HEK293 (cell line): ENCODE results near the gene CC2D2B.

Source experiments
- CTCF ChIA-PET: fragments of 350-600 bp; formaldehyde crosslinking; extraction: SDS; loops from one replicate; lab custom pipeline; 2021; ENCODE audit warnings: antibody characterized with exemption; lab: Yijun Ruan, JAX
- POLR2A ChIA-PET: fragments of 300-600 bp; formaldehyde crosslinking; extraction: SDS; loops from one replicate; lab custom pipeline; 2020; ENCODE audit warnings: antibody characterized with exemption, inconsistent platforms; lab: Yijun Ruan, JAX
- H3K27ac ChIP-seq: fragments of 200-500 bp; sonication (Bioruptor generic); 2 replicates; pipeline ENCODE4 v1.5.1; 2014; ENCODE audit warnings: low read depth, low read length, control low read depth, inconsistent platforms; ENCODE audit errors: extremely low read depth
- H3K36me3 ChIP-seq, 2 experiments: fragments of 200-500 bp in 1 of 2; sonication (Bioruptor generic) in 1 of 2; 1 replicate in 1 of 2; 2 replicates in 1 of 2; pipeline ENCODE4 v1.5.1; 2014 to 2017; ENCODE audit warnings: inconsistent platforms in 2 of 2, low read length in 2 of 2; ENCODE audit not compliant: control insufficient read depth in 2 of 2, insufficient read depth in 1 of 2
- H3K4me1 ChIP-seq: fragments of 200-500 bp; sonication (Bioruptor generic); 2 replicates; pipeline ENCODE4 v1.5.1; 2014; ENCODE audit warnings: mild to moderate bottlenecking, low read length, inconsistent platforms; ENCODE audit not compliant: control insufficient read depth, insufficient read depth
- H3K4me3 ChIP-seq: 2 replicates; pipeline ENCODE4 v1.5.1; 2011; ENCODE audit warnings: low read depth, mild to moderate bottlenecking, control low read depth, low read length, moderate library complexity
- H3K9me3 ChIP-seq: fragments of 200-500 bp; sonication (Bioruptor generic); 2 replicates; pipeline ENCODE4 v1.5.1; 2014; ENCODE audit warnings: low read depth, low read length, inconsistent platforms; ENCODE audit not compliant: control insufficient read depth, insufficient read depth
- BCL6B ChIP-seq: fragments of 450-650 bp; formaldehyde crosslinking; IDR thresholded peaks from 2 replicates; pipeline ENCODE4 v1.5.1; 2017; ENCODE audit warnings: missing biosample characterization, missing genetic modification characterization
- HOXA7 ChIP-seq: sonication (generic); formaldehyde crosslinking; IDR thresholded peaks from 2 replicates; pipeline ENCODE4 v1.8.1; 2022; ENCODE audit warnings: missing genetic modification reagents, borderline replicate concordance
- HOXD13 ChIP-seq: sonication (generic); formaldehyde crosslinking; IDR thresholded peaks from 2 replicates; pipeline ENCODE4 v1.8.0; 2022; ENCODE audit warnings: missing genetic modification reagents, borderline replicate concordance
- KLF7 ChIP-seq: fragments of 450-650 bp; formaldehyde crosslinking; IDR thresholded peaks from 2 replicates; pipeline ENCODE4 v1.5.1; 2016; ENCODE audit warnings: missing biosample characterization, missing genetic modification characterization, borderline replicate concordance
- ZFHX2 ChIP-seq: fragments of 450-650 bp; formaldehyde crosslinking; conservative IDR thresholded peaks from 2 replicates; pipeline ENCODE4 v1.5.1; 2016; ENCODE audit warnings: missing biosample characterization, missing genetic modification characterization
- ZFP69B ChIP-seq: fragments of 450-650 bp; formaldehyde crosslinking; IDR thresholded peaks from 2 replicates; pipeline ENCODE4 v1.5.1; 2016; ENCODE audit warnings: missing biosample characterization, missing genetic modification characterization
- ZNF121 ChIP-seq: fragments of 450-650 bp; formaldehyde crosslinking; IDR thresholded peaks from 2 replicates; pipeline ENCODE4 v1.5.1; 2016; ENCODE audit warnings: missing biosample characterization, missing genetic modification characterization
- ZNF16 ChIP-seq: fragments of 450-650 bp; formaldehyde crosslinking; IDR thresholded peaks from 2 replicates; pipeline ENCODE4 v1.5.1; 2016; ENCODE audit warnings: low read depth, missing biosample characterization, missing genetic modification characterization
- ZNF18 ChIP-seq: fragments of 450-650 bp; formaldehyde crosslinking; IDR thresholded peaks from 2 replicates; pipeline ENCODE4 v1.5.1; 2016; ENCODE audit warnings: missing biosample characterization, missing genetic modification characterization
- ZNF311 ChIP-seq: fragments of 450-650 bp; formaldehyde crosslinking; IDR thresholded peaks from 2 replicates; pipeline ENCODE4 v1.5.1; 2017; ENCODE audit warnings: missing biosample characterization, missing genetic modification characterization, borderline replicate concordance
- ZNF341 ChIP-seq: fragments of 450-650 bp; formaldehyde crosslinking; IDR thresholded peaks from 2 replicates; pipeline ENCODE4; 2016; ENCODE audit warnings: low read depth, missing biosample characterization, missing genetic modification characterization
- ZNF416 ChIP-seq: fragments of 450-650 bp; formaldehyde crosslinking; IDR thresholded peaks from 2 replicates; pipeline ENCODE4 v1.5.1; 2016; ENCODE audit warnings: missing biosample characterization, missing genetic modification characterization
- ZNF514 ChIP-seq: fragments of 450-650 bp; formaldehyde crosslinking; IDR thresholded peaks from 2 replicates; pipeline ENCODE4 v1.5.1; 2016; ENCODE audit warnings: missing biosample characterization, missing genetic modification characterization
- ZNF529 ChIP-seq: fragments of 450-650 bp; formaldehyde crosslinking; IDR thresholded peaks from 2 replicates; pipeline ENCODE4 v1.5.1; 2017; ENCODE audit warnings: missing genetic modification characterization, missing biosample characterization; ENCODE audit not compliant: insufficient replicate concordance
- ZNF560 ChIP-seq: fragments of 450-650 bp; formaldehyde crosslinking; IDR thresholded peaks from 2 replicates; pipeline ENCODE4 v1.5.1; 2017; ENCODE audit warnings: missing biosample characterization, missing genetic modification characterization, borderline replicate concordance
- ZNF585B ChIP-seq: fragments of 450-650 bp; formaldehyde crosslinking; IDR thresholded peaks from 2 replicates; pipeline ENCODE4 v1.5.1; 2016; ENCODE audit warnings: missing biosample characterization, missing genetic modification characterization
- ZNF677 ChIP-seq: fragments of 450-650 bp; IDR thresholded peaks from 2 replicates; pipeline ENCODE4 v1.5.0; 2018; ENCODE audit warnings: missing biosample characterization, mild to moderate bottlenecking, missing genetic modification characterization, moderate library complexity
- ZNF701 ChIP-seq: fragments of 450-650 bp; formaldehyde crosslinking; IDR thresholded peaks from 2 replicates; pipeline ENCODE4 v1.5.1; 2016; ENCODE audit warnings: missing biosample characterization, missing genetic modification characterization
- ZSCAN16 ChIP-seq: fragments of 450-650 bp; formaldehyde crosslinking; IDR thresholded peaks from 2 replicates; pipeline ENCODE4 v1.5.1; 2016; ENCODE audit warnings: missing biosample characterization, missing genetic modification characterization
- TF ChIP-seq, protein P1 (sequence below): fragments of 450-650 bp; formaldehyde crosslinking; IDR thresholded peaks from 2 replicates; pipeline ENCODE4 v1.5.1; 2016; ENCODE audit warnings: missing biosample characterization, missing genetic modification characterization
- TF ChIP-seq, protein P2 (sequence below): fragments of 450-650 bp; formaldehyde crosslinking; IDR thresholded peaks from 2 replicates; pipeline ENCODE4 v1.5.1; 2016; ENCODE audit warnings: missing biosample characterization, missing genetic modification characterization
- TF ChIP-seq, protein P3 (sequence below): fragments of 450-650 bp; formaldehyde crosslinking; IDR thresholded peaks from 2 replicates; pipeline ENCODE4 v1.5.1; 2016; ENCODE audit warnings: missing biosample characterization, missing genetic modification characterization

The CC2D2B gene

DNA sequence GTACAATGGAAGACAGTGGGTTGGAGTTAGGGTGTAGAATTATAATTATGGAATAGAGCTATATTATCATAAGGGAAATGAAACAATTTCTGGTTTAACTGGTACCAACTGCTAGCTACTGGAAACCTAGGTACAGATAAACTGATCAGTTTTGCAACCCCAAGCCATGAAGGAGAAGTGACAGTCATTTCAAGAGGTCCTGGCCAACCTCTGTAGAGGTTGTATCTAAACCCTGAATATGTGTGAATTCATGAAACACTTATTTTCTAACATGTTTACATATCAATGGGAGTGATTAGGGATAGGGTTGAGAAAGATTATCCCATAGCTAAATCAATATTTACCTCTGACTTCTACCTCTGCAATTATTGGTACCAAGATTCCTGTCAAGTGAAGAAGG lies 29.9 kb upstream of the CC2D2B start:
- H3K9me3 ChIP-seq = no peaks in the 10 kb centered on the region
- no peaks in the 10 kb centered on the region for H3K4me1 ChIP-seq
- ChIA-PET CTCF (interaction anchor here (0.6 kb wide), 1 partner anchor 141 kb away, joined by 3 read pairs; no protein-coding TSS in a partner anchor), POLR2A (no interaction called here)
- no peak overlapping the region for H3K27ac ChIP-seq
- TF ChIP-seq HOXD13 (no peak), ZFP69B (no peak), KLF7 (tag by site-specific recombination) (no peak), ZFHX2 (tag by site-specific recombination) (no peak)
- no peak overlapping the region for H3K4me3 ChIP-seq
- peaks cover 0 to 22% of the 10 kb centered on the region in 2 experiments; a peak in 2 of 3 replicates for H3K36me3 ChIP-seq

DNA sequence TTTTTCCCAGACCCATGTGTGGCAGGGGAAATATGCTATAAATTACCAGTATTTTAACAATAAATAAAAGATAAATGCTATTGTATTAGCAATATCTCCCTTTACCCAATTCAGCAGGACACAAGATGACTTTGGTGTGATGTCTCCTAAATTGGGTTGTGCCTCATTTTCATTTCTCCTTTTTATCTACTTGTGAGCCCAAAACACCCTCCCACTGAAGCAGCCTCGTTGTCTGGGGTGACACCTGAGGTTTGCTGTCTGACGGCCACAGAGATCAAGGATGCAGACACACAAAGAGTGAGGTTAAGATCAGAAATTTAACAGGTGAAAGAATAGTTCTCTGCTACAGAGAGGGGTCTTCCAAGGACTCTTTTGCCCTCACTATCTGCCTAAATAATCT lies 27.1 kb upstream of the CC2D2B start:
- TF ChIP-seq, protein P1, sequence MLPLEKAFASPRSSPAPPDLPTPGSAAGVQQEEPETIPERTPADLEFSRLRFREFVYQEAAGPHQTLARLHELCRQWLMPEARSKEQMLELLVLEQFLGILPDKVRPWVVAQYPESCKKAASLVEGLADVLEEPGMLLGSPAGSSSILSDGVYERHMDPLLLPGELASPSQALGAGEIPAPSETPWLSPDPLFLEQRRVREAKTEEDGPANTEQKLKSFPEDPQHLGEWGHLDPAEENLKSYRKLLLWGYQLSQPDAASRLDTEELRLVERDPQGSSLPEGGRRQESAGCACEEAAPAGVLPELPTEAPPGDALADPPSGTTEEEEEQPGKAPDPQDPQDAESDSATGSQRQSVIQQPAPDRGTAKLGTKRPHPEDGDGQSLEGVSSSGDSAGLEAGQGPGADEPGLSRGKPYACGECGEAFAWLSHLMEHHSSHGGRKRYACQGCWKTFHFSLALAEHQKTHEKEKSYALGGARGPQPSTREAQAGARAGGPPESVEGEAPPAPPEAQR (tag by site-specific recombination) = no peak
- no peak for TF ChIP-seq HOXA7 (CRISPR knock-in tag)
- TF ChIP-seq ZNF121 = no peak
- no peak for TF ChIP-seq ZNF585B (tag by site-specific recombination)
- TF ChIP-seq ZSCAN16 = no peak
- TF ChIP-seq ZNF311 (tag by site-specific recombination) = no peak
- no peak for TF ChIP-seq ZNF701 (tag by site-specific recombination)
- TF ChIP-seq, protein P2, sequence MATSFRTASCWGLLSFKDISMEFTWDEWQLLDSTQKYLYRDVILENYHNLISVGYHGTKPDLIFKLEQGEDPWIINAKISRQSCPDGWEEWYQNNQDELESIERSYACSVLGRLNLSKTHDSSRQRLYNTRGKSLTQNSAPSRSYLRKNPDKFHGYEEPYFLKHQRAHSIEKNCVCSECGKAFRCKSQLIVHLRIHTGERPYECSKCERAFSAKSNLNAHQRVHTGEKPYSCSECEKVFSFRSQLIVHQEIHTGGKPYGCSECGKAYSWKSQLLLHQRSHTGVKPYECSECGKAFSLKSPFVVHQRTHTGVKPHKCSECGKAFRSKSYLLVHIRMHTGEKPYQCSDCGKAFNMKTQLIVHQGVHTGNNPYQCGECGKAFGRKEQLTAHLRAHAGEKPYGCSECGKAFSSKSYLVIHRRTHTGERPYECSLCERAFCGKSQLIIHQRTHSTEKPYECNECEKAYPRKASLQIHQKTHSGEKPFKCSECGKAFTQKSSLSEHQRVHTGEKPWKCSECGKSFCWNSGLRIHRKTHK (tag by site-specific recombination) = no peak
- TF ChIP-seq BCL6B (tag by site-specific recombination) = no peak
- no peak for TF ChIP-seq ZNF18 (tag by site-specific recombination)
- ChIA-PET CTCF (interaction anchor here (0.8 kb wide), 1 partner anchor 187 kb away, joined by 3 read pairs; the partner anchor contains the start of gene TCTN3), POLR2A (no interaction called here)
- H3K4me1 ChIP-seq = no peaks in the 10 kb centered on the region
- no peak overlapping the region for H3K4me3 ChIP-seq
- H3K36me3 ChIP-seq = peaks cover 0 to 6% of the 10 kb centered on the region in 2 experiments; a peak in 2 of 3 replicates
- no peaks in the 10 kb centered on the region for H3K9me3 ChIP-seq
- H3K27ac ChIP-seq = no peak overlapping the region

DNA sequence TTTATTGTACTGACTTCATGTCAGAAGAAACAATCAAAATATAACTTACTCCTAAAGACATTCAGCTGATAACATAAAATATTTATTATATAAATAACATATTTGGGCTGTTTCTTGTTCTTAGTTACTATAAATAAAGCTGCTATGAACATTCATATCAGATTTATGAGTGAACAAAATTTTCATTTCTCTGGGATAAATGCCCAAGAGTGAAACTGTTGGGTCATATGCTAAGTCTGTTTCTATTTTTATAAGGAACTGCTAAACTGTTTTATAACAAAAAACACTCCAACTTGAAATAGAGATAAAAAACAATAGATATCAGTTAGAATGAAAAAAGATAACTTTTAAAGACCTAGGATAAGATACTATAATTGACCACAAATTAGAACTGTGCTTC lies 26.5 kb upstream of the CC2D2B start:
- ChIA-PET CTCF (interaction anchor here (0.8 kb wide), 1 partner anchor 188 kb away, joined by 3 read pairs; the partner anchor contains the start of gene TCTN3), POLR2A (no interaction called here)
- Histone ChIP-seq H3K36me3 (peaks cover 0 to 3% of the 10 kb centered on the region in 2 experiments), H3K27ac (no peak overlapping the region), H3K4me1 (no peaks in the 10 kb centered on the region), H3K4me3 (no peak overlapping the region), H3K9me3 (no peaks in the 10 kb centered on the region)
- no peak for TF ChIP-seq ZNF677
- no peak for TF ChIP-seq ZNF529 (tag by site-specific recombination)
- TF ChIP-seq ZNF560 (tag by site-specific recombination) = no peak
- TF ChIP-seq ZNF16 (tag by site-specific recombination) = no peak
- TF ChIP-seq ZNF341 (tag by site-specific recombination) = no peak
- TF ChIP-seq ZSCAN16 = no peak
- no peak for TF ChIP-seq ZNF416 (tag by site-specific recombination)
- TF ChIP-seq, protein P3, sequence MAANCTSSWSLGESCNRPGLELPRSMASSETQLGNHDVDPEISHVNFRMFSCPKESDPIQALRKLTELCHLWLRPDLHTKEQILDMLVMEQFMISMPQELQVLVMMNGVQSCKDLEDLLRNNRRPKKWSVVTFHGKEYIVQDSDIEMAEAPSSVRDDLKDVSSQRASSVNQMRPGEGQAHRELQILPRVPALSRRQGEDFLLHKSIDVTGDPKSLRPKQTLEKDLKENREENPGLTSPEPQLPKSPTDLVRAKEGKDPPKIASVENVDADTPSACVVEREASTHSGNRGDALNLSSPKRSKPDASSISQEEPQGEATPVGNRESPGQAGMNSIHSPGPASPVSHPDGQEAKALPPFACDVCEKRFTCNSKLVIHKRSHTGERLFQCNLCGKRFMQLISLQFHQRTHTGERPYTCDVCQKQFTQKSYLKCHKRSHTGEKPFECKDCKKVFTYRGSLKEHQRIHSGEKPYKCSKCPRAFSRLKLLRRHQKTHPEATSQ (tag by site-specific recombination) = no peak
- no peak for TF ChIP-seq ZNF514 (tag by site-specific recombination)
